Muscle of leg (tissue), 11 donors: ENCODE results near the gene ATP5MC3. TPM values are rescaled to one million over a fixed set of nuclear protein-coding genes. Genes with fewer than 3 reads are reported as not detected.

Source experiments
- DNase-seq: peaks from one replicate; pipeline ENCODE4 v3.0.0; 2013
- H3K27ac ChIP-seq: one replicate; pipeline ENCODE4 v1.5.1; 2013; ENCODE audit warnings: mild to moderate bottlenecking, low read length, control low read depth
- H3K27me3 ChIP-seq: one replicate; pipeline ENCODE4 v1.6.1; 2013; ENCODE audit warnings: low read length; ENCODE audit not compliant: control insufficient read depth, insufficient read depth
- H3K36me3 ChIP-seq: one replicate; pipeline ENCODE4 v1.6.1; 2013; ENCODE audit warnings: low read length; ENCODE audit not compliant: control insufficient read depth, insufficient read depth
- H3K4me1 ChIP-seq: one replicate; pipeline ENCODE4 v1.6.1; 2013; ENCODE audit warnings: low read length; ENCODE audit not compliant: control insufficient read depth, insufficient read depth
- H3K4me3 ChIP-seq: one replicate; pipeline ENCODE4 v1.5.1; 2013; ENCODE audit warnings: low read length, control low read depth
- H3K9me3 ChIP-seq: replicated peaks from 2 replicates; pipeline ENCODE4 v1.6.1; 2013; ENCODE audit warnings: low read depth, low read length; ENCODE audit not compliant: control insufficient read depth
- WGBS: methylation state at CpG from one replicate; pipeline ENCODE4 v1.1.5; 2013; ENCODE audit warnings: missing lambda C conversion rate; ENCODE audit not compliant: insufficient coverage; 5-methylcytosine and 5-hydroxymethylcytosine counted together
- polyA plus RNA-seq, 8 donors: library from polyadenylated mRNA; unstranded; fragments of 120-200 nt; gene quantifications; one replicate each; pipeline versions ENCODE4 v1.2.1 to v1.2.3, GENCODE V29; 2013; ENCODE audit warnings: inconsistent platforms in 1 of 8, low replicate concordance in 1 of 8; ENCODE audit not compliant: insufficient read length in 8 of 8, insufficient read depth in 1 of 8
- total RNA-seq: library from RNA; stranded (reverse); fragments of 120-200 nt; gene quantifications from one replicate; pipeline ENCODE4 v1.2.4, GENCODE V29; 2013

ATP5MC3 gene
- total and polyA plus RNA-seq, 9 donors = 151 to 279 (median 261) TPM

DNA sequence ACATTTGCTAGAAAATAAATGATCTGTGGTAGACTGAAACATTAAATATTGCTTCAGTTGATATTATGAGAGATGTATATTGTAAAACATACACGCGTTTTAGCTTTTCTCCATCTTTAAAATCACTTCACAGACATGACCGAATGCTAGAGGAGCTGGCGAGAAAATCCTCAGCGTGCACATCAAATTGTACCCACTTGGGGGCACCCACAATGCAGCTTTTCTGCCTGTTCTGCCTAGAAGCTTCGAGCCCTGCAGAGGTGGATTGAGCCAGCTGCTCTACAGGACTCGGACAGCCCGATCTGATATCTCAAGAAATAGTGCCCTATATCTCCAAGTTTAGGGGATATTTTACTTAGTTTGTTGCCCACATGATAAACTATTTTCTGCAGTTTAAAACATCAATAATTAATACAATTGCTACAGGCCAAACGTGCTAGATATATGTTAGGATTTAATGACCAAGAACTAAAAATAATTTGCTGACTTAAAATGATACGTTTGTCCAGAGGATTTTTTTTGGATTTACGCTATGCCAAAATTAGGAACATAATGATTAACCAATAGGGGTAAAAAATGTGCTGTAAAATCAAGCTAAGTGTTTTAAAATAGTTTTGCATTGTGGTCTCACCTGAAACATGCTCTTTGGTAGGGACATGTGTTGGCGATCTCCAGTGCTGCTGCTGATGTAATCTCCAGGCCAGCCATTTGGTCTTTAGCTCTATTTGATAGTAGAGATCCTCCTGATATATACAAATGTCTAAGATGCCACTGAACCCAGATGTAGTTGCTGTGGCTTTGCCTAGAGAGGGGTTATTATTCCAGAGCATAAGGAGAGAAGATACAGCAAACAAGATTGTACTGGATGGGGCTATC is 22.3 kb upstream of the ATP5MC3 start:
- Histone ChIP-seq H3K9me3 (no peaks in the 10 kb centered on the region), H3K4me3 (no peak overlapping the region), H3K27me3 (no peaks in the 10 kb centered on the region), H3K36me3 (no peaks in the 10 kb centered on the region), H3K4me1 (no peaks in the 10 kb centered on the region), H3K27ac (no peak overlapping the region)
- DNase-seq = peak; percentile 43
- WGBS = 25% methylated on average over 5 of the region's 12 CpGs

DNA sequence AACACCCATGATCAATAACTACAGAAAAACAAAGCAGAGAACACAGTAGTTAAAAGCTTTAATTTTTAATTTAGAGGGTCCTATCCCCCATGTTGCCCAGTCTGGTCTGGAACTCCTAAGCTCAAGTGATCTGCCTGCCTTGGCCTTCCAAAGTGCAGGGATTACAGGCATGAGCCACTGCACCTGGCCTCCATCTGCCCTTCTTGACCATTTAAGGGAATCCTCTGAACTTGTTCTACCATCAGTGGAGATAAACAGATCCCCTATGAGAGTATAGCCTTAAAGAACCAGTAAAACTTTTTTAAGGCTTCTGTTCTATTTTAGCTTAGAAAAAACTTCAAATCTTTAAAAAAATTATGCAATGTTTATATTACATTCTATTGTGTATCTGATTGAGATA is 13.5 kb upstream of the ATP5MC3 start:
- H3K27ac ChIP-seq = no peak overlapping the region
- H3K27me3 ChIP-seq = peaks cover 2% of the 10 kb centered on the region
- DNase-seq = no peak
- no peaks in the 10 kb centered on the region for H3K9me3 ChIP-seq
- no peak overlapping the region for H3K4me3 ChIP-seq
- H3K36me3 ChIP-seq = no peaks in the 10 kb centered on the region
- no peaks in the 10 kb centered on the region for H3K4me1 ChIP-seq

DNA sequence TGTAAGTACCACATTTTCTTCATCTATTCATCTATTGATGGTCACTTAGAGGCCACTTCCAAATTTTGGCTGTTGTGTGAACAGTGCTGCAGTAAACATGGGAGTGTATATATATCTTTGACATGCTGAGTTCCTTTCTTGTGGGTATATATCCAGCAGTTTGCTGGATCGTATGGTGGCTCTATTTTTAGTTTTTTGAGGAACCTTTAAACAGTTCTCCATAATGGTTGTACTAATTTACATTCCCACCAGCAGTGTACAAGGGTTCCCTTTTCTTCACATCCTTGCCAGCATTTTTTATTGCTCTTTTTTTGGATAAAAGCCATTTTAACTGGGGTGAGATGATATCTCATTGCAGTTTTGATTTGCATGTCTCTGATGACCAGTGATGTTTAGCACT is 7.3 kb upstream of the ATP5MC3 start:
- Histone ChIP-seq H3K9me3 (no peaks in the 10 kb centered on the region), H3K36me3 (no peaks in the 10 kb centered on the region), H3K4me1 (no peaks in the 10 kb centered on the region), H3K27ac (no peak overlapping the region), H3K4me3 (no peak overlapping the region), H3K27me3 (peaks cover 2% of the 10 kb centered on the region)
- peak; percentile 5 for DNase-seq
- WGBS = no CpG with 5 or more reads among the region's 1 CpG

DNA sequence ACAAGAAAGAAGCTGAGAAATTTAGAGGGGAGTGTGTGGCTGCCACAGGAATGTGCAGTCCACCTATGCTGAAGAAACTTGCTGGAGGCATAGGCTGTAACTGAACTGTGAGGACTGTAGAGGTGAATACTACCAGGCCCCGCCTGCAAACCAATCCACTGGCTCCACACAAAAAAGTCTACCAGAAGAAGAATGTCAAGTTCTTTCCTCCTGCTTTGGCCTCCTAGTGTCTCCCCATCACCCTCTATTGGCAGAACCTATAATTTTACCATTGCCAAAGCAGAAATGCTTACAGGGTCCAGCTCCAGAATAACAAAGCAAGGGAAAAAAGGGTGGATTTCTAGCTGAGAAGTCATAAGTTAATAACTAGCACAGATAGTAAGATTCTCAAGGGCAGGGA is 5.9 kb upstream of the ATP5MC3 start:
- Histone ChIP-seq H3K4me3 (no peak overlapping the region), H3K27me3 (peaks cover 2% of the 10 kb centered on the region), H3K27ac (no peak overlapping the region), H3K9me3 (no peaks in the 10 kb centered on the region), H3K36me3 (no peaks in the 10 kb centered on the region), H3K4me1 (no peaks in the 10 kb centered on the region)
- no CpG with 5 or more reads among the region's 1 CpG for WGBS
- DNase-seq = no peak

DNA sequence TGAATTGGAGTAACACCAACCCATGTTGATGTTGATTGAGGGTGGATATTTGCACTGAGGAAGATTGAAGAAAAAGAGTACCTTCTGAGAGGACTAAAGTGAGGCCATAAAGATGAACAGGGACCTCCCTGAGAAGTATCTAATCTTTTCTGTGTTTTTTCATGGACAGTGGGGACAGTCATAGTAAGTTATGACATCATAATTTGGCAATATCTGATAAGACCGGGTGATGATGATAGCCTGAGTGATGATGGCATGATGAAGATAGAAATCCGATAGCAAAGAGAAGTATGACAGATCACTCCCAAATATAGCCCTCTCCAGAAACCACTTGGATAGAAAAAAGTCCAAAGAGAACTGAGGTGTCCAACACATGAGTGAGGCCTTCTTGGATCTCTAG is 2.2 kb upstream of the ATP5MC3 start:
- Histone ChIP-seq H3K36me3 (peaks cover 11% of the 10 kb centered on the region), H3K4me3 (no peak overlapping the region), H3K4me1 (peaks cover 5% of the 10 kb centered on the region), H3K27ac (no peak overlapping the region), H3K27me3 (peaks cover 2% of the 10 kb centered on the region), H3K9me3 (no peaks in the 10 kb centered on the region)
- no peak for DNase-seq
- no CpG with 5 or more reads among the region's 2 CpGs for WGBS

DNA sequence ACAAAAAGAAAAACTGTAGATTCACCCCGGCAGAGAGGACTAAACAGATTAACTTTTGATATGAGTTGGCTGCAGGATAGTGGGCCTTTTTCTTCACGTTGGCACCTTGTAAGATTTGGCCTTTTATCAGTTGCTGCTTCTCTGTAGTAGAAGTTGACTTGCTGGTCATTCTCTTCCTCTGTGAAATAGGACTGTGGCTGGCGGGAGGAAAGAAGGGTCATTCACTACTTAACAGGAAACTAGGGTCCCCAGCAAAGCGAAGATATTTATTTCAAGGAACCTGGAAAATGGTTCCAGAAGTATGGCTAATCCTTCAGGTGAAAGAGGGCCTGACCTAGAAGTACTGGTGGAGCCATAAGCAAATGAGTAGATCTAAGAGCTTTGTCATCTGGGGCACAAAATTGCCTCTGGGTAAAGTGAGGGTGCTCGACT is 383 bp upstream of the ATP5MC3 start:
- 100% methylated on average over 2 of the region's 5 CpGs for WGBS
- Histone ChIP-seq H3K27ac (peak overlapping the region; percentile 95), H3K36me3 (peaks cover 17% of the 10 kb centered on the region), H3K4me1 (peaks cover 5% of the 10 kb centered on the region), H3K9me3 (no peaks in the 10 kb centered on the region), H3K4me3 (peak overlapping the region; percentile 99), H3K27me3 (peaks cover 2% of the 10 kb centered on the region)
- no peak for DNase-seq

DNA sequence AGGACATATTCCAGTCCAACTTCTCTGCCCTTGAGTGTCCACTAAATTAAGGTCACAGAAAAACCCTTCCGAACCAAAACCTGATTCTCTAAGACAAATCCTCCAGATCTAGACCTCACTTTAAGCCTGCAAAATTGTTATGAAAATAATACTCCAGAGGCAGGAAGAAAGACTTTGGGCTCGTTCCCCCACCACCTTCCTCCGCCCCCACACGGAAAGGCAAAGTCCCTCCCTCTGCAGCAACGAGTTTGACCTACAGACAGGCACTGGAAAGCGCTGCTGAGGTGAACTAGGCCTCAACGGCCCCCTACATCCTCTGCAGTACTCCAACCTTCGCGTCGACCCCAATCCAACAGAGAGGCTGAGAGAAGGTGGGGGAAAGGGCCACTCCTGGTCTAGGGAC is 808 bp downstream of the ATP5MC3 start:
- peaks cover 2% of the 10 kb centered on the region for H3K27me3 ChIP-seq

DNA sequence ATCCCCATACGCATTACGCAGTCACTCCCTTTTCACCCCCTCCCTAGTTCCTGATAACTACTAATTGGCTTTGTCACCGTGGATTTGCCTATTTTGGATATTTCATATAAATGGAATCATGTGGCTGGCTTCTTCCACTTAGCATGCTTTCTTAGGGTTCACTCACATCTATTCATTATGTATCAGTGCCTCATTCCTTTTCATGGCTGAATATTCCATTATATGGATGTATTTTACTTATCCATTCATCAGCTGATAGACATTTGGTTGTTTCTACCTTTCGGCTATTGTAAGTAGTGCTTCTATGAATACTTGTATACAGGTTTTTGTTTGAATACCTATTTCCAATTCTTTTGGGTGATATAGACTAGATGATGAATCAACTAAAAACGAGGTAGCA is 4.9 kb downstream of the ATP5MC3 start:
- Histone ChIP-seq H3K36me3 (peaks cover 23% of the 10 kb centered on the region), H3K9me3 (no peaks in the 10 kb centered on the region), H3K27me3 (no peaks in the 10 kb centered on the region), H3K4me3 (no peak overlapping the region), H3K4me1 (peaks cover under 1% of the 10 kb centered on the region), H3K27ac (no peak overlapping the region)
- no peak for DNase-seq
- no CpG with 5 or more reads among the region's 5 CpGs for WGBS

More for the DNA sequence above, 808 bp downstream of the ATP5MC3 start:
- no CpG with 5 or more reads among the region's 10 CpGs for WGBS
- Histone ChIP-seq H3K36me3 (peaks cover 21% of the 10 kb centered on the region), H3K27ac (peak overlapping the region; percentile 95), H3K9me3 (no peaks in the 10 kb centered on the region), H3K4me3 (peak overlapping the region; percentile 99), H3K4me1 (peaks cover 5% of the 10 kb centered on the region)
- DNase-seq = peak; percentile 67

DNA sequence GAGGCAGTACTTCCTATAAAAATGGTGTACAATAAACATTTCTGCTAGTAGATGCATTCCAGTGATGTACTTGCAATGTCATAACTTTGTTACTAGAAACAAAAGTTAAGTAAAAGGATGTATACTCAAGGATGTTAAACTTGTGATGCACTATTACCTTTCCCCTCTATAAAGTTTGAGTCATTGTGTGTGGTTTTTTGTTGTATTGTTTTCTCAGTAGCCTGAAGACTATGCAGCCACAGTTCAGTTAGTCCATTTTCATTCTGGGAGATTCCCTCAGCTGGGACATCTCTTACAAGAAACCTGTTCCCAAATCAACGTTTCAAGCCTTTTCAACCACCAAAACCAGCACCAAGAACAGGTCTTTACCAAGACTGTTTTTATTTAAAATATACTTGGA is 5.6 kb downstream of the ATP5MC3 start:
- no CpG with 5 or more reads among the region's 1 CpG for WGBS
- Histone ChIP-seq H3K27me3 (no peaks in the 10 kb centered on the region), H3K36me3 (peaks cover 23% of the 10 kb centered on the region), H3K4me1 (no peaks in the 10 kb centered on the region), H3K4me3 (no peak overlapping the region), H3K9me3 (no peaks in the 10 kb centered on the region), H3K27ac (no peak overlapping the region)
- no peak for DNase-seq

DNA sequence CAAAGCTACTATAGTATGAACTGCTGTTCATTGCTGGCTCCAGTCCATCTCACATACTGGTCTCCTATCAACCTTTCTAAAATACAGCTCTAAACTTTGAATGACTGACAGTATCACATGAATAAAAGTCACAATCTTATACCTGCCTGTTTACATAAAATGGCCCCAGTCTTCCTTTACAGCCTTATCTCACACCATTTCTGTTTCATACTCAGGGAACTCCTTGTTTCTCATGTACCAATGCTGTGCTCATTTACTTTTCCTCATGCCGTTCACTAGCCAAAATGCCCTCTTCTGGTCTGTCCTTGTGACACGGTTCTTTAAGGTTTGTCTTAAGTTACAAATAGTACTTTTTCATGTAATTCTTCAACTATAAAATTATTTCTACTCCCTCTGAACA is 6.2 kb downstream of the ATP5MC3 start:
- no CpG with 5 or more reads among the region's 2 CpGs for WGBS
- Histone ChIP-seq H3K4me1 (no peaks in the 10 kb centered on the region), H3K36me3 (peaks cover 23% of the 10 kb centered on the region), H3K4me3 (no peak overlapping the region), H3K9me3 (no peaks in the 10 kb centered on the region), H3K27ac (no peak overlapping the region), H3K27me3 (no peaks in the 10 kb centered on the region)
- no peak for DNase-seq
